Measurements from ENCODE around the gene NFE2.

GRCh38 chr12:54265364-54265812 lies 35.4 kb downstream of the NFE2 start:
- no peak for TF ChIP-seq CTCF (conservative IDR thresholded peaks at IDR 0.05; ENCODE audit: low read length)
- TF ChIP-seq EZH2phosphoT487 (IDR thresholded peaks at IDR 0.05; ENCODE audit: borderline replicate concordance, low read depth, low read length): no peak
